GM12878 (cell line): ENCODE measurements around the gene POMT1. TPM values are rescaled to one million over a fixed set of nuclear protein-coding genes. Genes with fewer than 3 reads are reported as not detected.
A peak's percentile ranks its signal among the peaks of the same experiment; 100 is the strongest.

Experiments
- ATAC-seq: fragments of 200-7000 bp; cut with Tn5 transposase; 3 replicates; pipeline ENCODE4 v1.9.1; 2020; ENCODE audit warnings: mild to moderate bottlenecking, moderate library complexity
- BruUV-seq: library from RNA; stranded (reverse); fragments of 400-500 nt; replicated peaks from 2 replicates; lab custom pipeline; 2021; lab: Mats Ljungman, UMichigan
- CTCF ChIA-PET: fragments of 300-600 bp; sonication (Branson Sonifier 250); formaldehyde crosslinking; extraction: SDS; loops from one replicate; lab custom pipeline; 2021; ENCODE audit warnings: inconsistent platforms; lab: Yijun Ruan, JAX
- POLR2A ChIA-PET: fragments of 350-600 bp; formaldehyde crosslinking; extraction: SDS; loops from one replicate; lab custom pipeline; 2021; ENCODE audit warnings: inconsistent platforms; lab: Charles Lee
- RAD21 ChIA-PET: fragments of 300-600 bp; sonication (Branson Sonifier 250); formaldehyde crosslinking; loops from one replicate; lab custom pipeline; 2023; ENCODE audit warnings: antibody characterized with exemption; ENCODE audit not compliant: unreplicated experiment; lab: Charles Lee
- SMC1A ChIA-PET: fragments of 300-600 bp; sonication (Branson Sonifier 250); formaldehyde crosslinking; loops from one replicate; lab custom pipeline; 2023; ENCODE audit not compliant: unreplicated experiment, uncharacterized antibody; lab: Charles Lee
- DNase-seq: peaks from one replicate; pipeline ENCODE4 v3.0.0-alpha.2; 2011; ENCODE audit warnings: low read depth, low spot score
- FAIRE-seq: peaks from 3 replicates; lab custom pipeline; 2011; peaks lifted over from hg19 to GRCh38; lab: Jason Lieb, UNC
- H2AFZ ChIP-seq: 2 replicates; pipeline ENCODE4 v1.6.0; 2011; ENCODE audit warnings: low read depth, low read length, control low read depth; ENCODE audit not compliant: control insufficient read depth
- H3K27ac ChIP-seq: 2 replicates; pipeline ENCODE4 v1.5.1; 2011; ENCODE audit warnings: control low read depth; ENCODE audit not compliant: control insufficient read depth, insufficient read depth
- H3K27me3 ChIP-seq, 2 experiments: replicated peaks in 1 of 2; 2 replicates each; pipeline versions ENCODE4 v1.6.0 to v1.6.1; 2011; ENCODE audit warnings: low read length in 1 of 2; ENCODE audit not compliant: control insufficient read depth in 2 of 2, insufficient read depth in 2 of 2
- H3K36me3 ChIP-seq, 2 experiments: 2 replicates each; pipeline ENCODE4 v1.5.1; 2011; ENCODE audit warnings: low read length in 1 of 2; ENCODE audit not compliant: control insufficient read depth in 2 of 2, insufficient read depth in 2 of 2
- H3K4me1 ChIP-seq: 2 replicates; pipeline ENCODE4 v1.6.1; 2011; ENCODE audit warnings: mild to moderate bottlenecking, low read length, moderate library complexity, mixed read lengths; ENCODE audit not compliant: control insufficient read depth, insufficient read depth
- H3K4me2 ChIP-seq: 2 replicates; pipeline ENCODE4 v1.6.0; 2011; ENCODE audit warnings: control low read depth; ENCODE audit not compliant: control insufficient read depth, insufficient read depth
- H3K4me3 ChIP-seq: fragments of 200-600 bp; sonication (generic); 2 replicates; pipeline ENCODE4 v1.5.1; 2016
- H3K79me2 ChIP-seq: 2 replicates; pipeline ENCODE4 v1.6.0; 2011; ENCODE audit warnings: low read length; ENCODE audit not compliant: control insufficient read depth, insufficient read depth
- H3K9ac ChIP-seq: 2 replicates; pipeline ENCODE4 v1.8.0; 2011; ENCODE audit warnings: low read length, control low read depth, mixed read lengths; ENCODE audit not compliant: control insufficient read depth, insufficient read depth
- H3K9me3 ChIP-seq: replicated peaks from 3 replicates; pipeline ENCODE4 v1.5.1; 2011; ENCODE audit warnings: mild to moderate bottlenecking, low read length; ENCODE audit not compliant: control insufficient read depth, insufficient read depth
- H4K20me1 ChIP-seq: 2 replicates; pipeline ENCODE4 v1.6.0; 2011; ENCODE audit not compliant: control insufficient read depth, insufficient read depth
- BHLHE40 ChIP-seq, 2 experiments: fragments of 450-650 bp in 1 of 2; IDR thresholded peaks; 2 replicates each; pipeline ENCODE4 v1.6.1; 2011 to 2017; ENCODE audit warnings: low read depth in 2 of 2, borderline replicate concordance in 1 of 2, improper control_type of control experiment in 1 of 2, low read length in 1 of 2, mild to moderate bottlenecking in 1 of 2
- POLR2A ChIP-seq: IDR thresholded peaks from 2 replicates; pipeline ENCODE4 v1.6.1; 2011; ENCODE audit warnings: low read depth, mild to moderate bottlenecking, low read length
- RELA ChIP-seq: fragments of 450-650 bp; IDR thresholded peaks from 2 replicates; pipeline ENCODE4 v1.8.0; 2014; ENCODE audit warnings: borderline replicate concordance; ENCODE audit not compliant: partially characterized antibody
- WGBS: methylation state at CpG from one replicate; pipeline ENCODE4 v1.1.6; 2016; ENCODE audit warnings: low lambda C conversion rate; ENCODE audit not compliant: insufficient replicate concordance, insufficient coverage; ENCODE audit errors: missing lambda C conversion rate; 5-methylcytosine and 5-hydroxymethylcytosine counted together
- in situ Hi-C: fragments of 300-500 bp; cut with MboI; formaldehyde crosslinking; loops from 9 replicates; pipeline ENCODE4 v1.14.3; 2018; ENCODE audit warnings: mixed read lengths
- intact Hi-C: fragments of 100-400 bp; cut with micrococcal nuclease; formaldehyde crosslinking; loops from one replicate; pipeline ENCODE4 v1.14.2; 2022; ENCODE audit not compliant: unreplicated experiment
- polyA plus RNA-seq, 11 experiments: library from polyadenylated mRNA; depleted of rRNA in 4 of 11; unstranded in 6 of 11; stranded (reverse) in 5 of 11; fragments of >200 nt; fragmentation: Nextera tagmentation in 4 of 11; fragmentation: Illumina TruSeq in 1 of 11; extraction: Ambion mirVana in 4 of 11; extraction: Trizol in 1 of 11; gene quantifications; 1 replicate in 1 of 11; 2 replicates in 10 of 11; pipeline versions ENCODE4 v1.2.1 to v1.2.3, GENCODE V29; 2011 to 2016; ENCODE audit warnings: inconsistent platforms in 2 of 11, missing spikeins in 2 of 11, low read depth in 1 of 11
- total RNA-seq, 4 experiments: library from RNA; depleted of rRNA in 3 of 4; stranded (reverse); fragments of >200 nt in 3 of 4; fragmentation: Illumina TruSeq in 1 of 4; extraction: Trizol in 1 of 4; gene quantifications; 2 replicates each; pipeline versions ENCODE4 v1.2.1 to v1.2.3, GENCODE V29; 2013 to 2021
- TF ChIP-seq, protein P1 (sequence below), 3 experiments: IDR thresholded peaks in 2 of 3; conservative IDR thresholded peaks in 1 of 3; 2 replicates each; pipeline ENCODE4 v1.5.1; 2011; ENCODE audit warnings: low read depth in 3 of 3, low read length in 3 of 3, mild to moderate bottlenecking in 3 of 3, control low read depth in 2 of 3, moderate library complexity in 2 of 3, inconsistent platforms in 1 of 3, mixed read lengths in 1 of 3; ENCODE audit not compliant: control insufficient read depth in 2 of 3, insufficient read depth in 1 of 3; ENCODE audit errors: extremely low read depth in 1 of 3

Gene POMT1
- total and polyA plus RNA-seq, 10 of the 15 experiments (the other 5 are each of a cell fraction or from before 2014, with no cell fraction given) = 1.2 to 19.2 (median 12.6) TPM

DNA sequence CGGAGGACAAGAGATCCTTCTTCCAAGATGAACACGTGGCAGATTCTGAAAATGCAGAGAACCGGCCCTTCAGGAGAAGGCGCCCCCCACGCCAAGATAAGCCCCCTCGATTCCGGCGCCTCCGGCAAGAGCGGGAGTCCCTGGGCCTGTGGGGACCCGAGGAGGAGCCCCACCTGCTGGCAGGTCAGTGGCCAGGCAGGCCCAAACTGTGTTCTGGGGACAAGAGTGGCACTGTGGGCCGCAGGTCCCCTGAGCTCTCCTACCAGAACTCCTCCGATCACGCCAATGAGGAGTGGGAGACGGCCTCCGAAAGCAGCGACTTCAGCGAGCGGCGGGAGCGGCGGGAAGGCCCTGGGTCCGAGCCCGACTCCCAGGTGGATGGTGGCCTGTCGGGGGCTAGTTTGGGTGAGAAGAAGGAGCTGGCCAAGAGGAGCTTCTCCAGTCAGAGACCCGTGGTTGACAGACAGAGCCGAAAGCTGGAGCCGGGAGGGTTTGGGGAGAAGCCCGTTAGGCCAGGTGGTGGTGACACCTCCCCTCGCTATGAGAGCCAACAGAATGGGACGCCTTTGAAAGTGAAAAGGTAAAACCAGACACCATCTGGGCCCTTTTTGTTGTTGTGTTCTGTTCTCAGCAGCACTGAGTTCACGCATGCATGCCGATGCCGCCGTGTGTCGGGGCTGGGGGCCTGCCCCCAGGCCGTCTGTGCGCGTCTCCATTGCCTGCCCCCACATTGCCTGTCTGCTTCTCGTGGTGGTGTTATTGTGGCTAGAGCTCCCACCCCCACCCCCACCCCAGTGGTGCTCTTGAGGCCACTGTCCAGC, 26.6 kb upstream of the POMT1 start:
- Histone ChIP-seq H3K4me2 (no peak overlapping the region), H3K4me3 (no peak overlapping the region), H3K36me3 (peaks cover 37 to 66% of the 10 kb centered on the region in 2 experiments), H3K9ac (no peak overlapping the region), H3K9me3 (no peaks in the 10 kb centered on the region), H3K27me3 (no peaks in the 10 kb centered on the region), H4K20me1 (no peaks in the 10 kb centered on the region; the same call in 1 of the 2 replicates), H3K27ac (no peak overlapping the region), H3K4me1 (no peaks in the 10 kb centered on the region), H3K79me2 (no peaks in the 10 kb centered on the region), H2AFZ (no peak overlapping the region)
- ATAC-seq = 0 out of 3 replicates have a peak, but pooled peaks have one; percentile 33
- no peak for DNase-seq
- ChIA-PET POLR2A (no interaction called here), RAD21 (no interaction called here), CTCF (interaction anchor here (2.1 kb wide), 1 partner anchor 126 kb away, joined by 8 read pairs; no protein-coding TSS in a partner anchor), SMC1A (no interaction called here)
- FAIRE-seq = no peak
- WGBS = 93% methylated on average over 39 of the region's 40 CpGs
- TF ChIP-seq, protein P1, sequence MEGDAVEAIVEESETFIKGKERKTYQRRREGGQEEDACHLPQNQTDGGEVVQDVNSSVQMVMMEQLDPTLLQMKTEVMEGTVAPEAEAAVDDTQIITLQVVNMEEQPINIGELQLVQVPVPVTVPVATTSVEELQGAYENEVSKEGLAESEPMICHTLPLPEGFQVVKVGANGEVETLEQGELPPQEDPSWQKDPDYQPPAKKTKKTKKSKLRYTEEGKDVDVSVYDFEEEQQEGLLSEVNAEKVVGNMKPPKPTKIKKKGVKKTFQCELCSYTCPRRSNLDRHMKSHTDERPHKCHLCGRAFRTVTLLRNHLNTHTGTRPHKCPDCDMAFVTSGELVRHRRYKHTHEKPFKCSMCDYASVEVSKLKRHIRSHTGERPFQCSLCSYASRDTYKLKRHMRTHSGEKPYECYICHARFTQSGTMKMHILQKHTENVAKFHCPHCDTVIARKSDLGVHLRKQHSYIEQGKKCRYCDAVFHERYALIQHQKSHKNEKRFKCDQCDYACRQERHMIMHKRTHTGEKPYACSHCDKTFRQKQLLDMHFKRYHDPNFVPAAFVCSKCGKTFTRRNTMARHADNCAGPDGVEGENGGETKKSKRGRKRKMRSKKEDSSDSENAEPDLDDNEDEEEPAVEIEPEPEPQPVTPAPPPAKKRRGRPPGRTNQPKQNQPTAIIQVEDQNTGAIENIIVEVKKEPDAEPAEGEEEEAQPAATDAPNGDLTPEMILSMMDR (IDR thresholded peaks at IDR 0.05 in 2 of 3, conservative IDR thresholded peaks at IDR 0.05 in 1 of 3; ENCODE audit: control insufficient read depth in 2 of 3, extremely low read depth in 1 of 3, insufficient read depth in 1 of 3, low read depth in 3 of 3, low read length in 3 of 3) = peak; percentile 23 to 28 (median 27); a peak in 2 of 6 replicates
- TF ChIP-seq POLR2A = peak; percentile 46; the same call in 1 of the 2 replicates
- no peak for TF ChIP-seq RELA
- TF ChIP-seq BHLHE40 (IDR thresholded peaks at IDR 0.05; ENCODE audit: borderline replicate concordance in 1 of 2, low read depth in 2 of 2, low read length in 1 of 2) = no peak
- in situ Hi-C loops = no loop called here
- no TSS peak for BruUV-seq
- intact Hi-C loops = no loop called here
